Panc1 (cell line): Measurements from ENCODE around the gene ADGRD1.

Source experiments
- CTCF ChIP-seq: fragments of 450-650 bp; IDR thresholded peaks from 2 replicates; pipeline ENCODE4 v1.5.1; 2017; ENCODE audit warnings: mild to moderate bottlenecking
- POLR2AphosphoS5 ChIP-seq: IDR thresholded peaks from 2 replicates; pipeline ENCODE4 v1.6.1; 2012; ENCODE audit warnings: mild to moderate bottlenecking, low read depth, low read length, moderate library complexity
- REST ChIP-seq, 2 experiments: IDR thresholded peaks; 2 replicates each; pipeline ENCODE4 v1.6.1; 2011 to 2012; ENCODE audit warnings: low read depth in 2 of 2, control low read depth in 1 of 2, low read length in 1 of 2, mild to moderate bottlenecking in 1 of 2, moderate library complexity in 1 of 2; ENCODE audit not compliant: insufficient read depth in 1 of 2

GRCh38 chr12:131129839-131130238 is 176.1 kb downstream of the ADGRD1 start:
- no peak for TF ChIP-seq POLR2AphosphoS5
- no peak for TF ChIP-seq CTCF
- TF ChIP-seq REST (IDR thresholded peaks at IDR 0.05; ENCODE audit: insufficient read depth in 1 of 2, low read depth in 2 of 2, low read length in 1 of 2) = no peak
